GM19372 (cell line): ENCODE data around the gene SLC39A13.

ENCODE experiments used
- ATAC-seq: cut with Tn5 transposase; IDR thresholded peaks from one replicate; pipeline ENCODE4 v1.9.1; 2021; ENCODE audit warnings: mild to moderate bottlenecking, low read depth, moderate library complexity; ENCODE audit not compliant: unreplicated experiment

SLC39A13 gene

GRCh38 chr11:47399860-47400767 lies 8.3 kb upstream of the SLC39A13 start:
- ATAC-seq: peak; percentile 49

- peak; percentile 63 for ATAC-seq
Measured at GRCh38 chr11:47400768-47401279, 7.6 kb upstream of the SLC39A13 start.

DNA sequence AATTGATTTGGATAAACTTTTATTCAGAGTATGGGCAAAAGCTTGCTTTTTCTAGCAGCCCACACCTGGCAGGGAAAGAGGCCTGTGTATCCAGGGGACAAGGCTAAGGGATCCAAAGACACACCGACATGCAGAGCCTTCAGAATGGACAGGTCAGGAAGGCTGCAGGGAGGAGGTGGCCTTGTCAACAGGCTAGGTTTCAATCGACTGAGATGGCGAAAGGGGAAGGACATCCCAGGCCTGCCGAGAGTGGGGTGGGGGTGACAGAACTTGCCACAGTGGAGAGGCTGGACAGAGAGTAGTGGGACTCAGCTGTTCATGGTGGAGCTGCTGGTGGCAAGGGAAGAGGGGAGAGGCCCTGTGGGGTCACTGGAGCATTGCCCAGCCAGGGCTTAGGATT lies 5.3 kb upstream of the SLC39A13 start:
- ATAC-seq: no peak

DNA sequence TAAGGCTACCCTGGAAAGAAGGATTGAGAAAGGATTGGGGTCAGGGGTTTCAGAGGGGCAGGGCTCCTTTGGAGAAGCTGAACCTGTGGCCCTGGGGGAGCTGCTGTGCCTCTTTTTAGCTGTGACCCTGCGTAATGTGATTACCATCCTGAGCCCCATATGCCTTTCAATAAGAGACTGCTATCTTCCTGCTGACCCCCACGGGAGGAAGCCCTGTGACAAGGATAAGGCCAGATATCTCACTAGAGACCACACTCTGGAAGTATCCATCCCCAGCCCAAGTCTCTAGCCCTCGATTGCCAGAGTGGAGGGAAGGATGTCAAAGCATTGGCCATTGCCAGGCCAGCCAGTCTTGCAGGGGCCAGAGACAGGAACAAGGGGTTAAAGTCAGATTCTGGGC lies 4.8 kb upstream of the SLC39A13 start:
- ATAC-seq: no peak

DNA sequence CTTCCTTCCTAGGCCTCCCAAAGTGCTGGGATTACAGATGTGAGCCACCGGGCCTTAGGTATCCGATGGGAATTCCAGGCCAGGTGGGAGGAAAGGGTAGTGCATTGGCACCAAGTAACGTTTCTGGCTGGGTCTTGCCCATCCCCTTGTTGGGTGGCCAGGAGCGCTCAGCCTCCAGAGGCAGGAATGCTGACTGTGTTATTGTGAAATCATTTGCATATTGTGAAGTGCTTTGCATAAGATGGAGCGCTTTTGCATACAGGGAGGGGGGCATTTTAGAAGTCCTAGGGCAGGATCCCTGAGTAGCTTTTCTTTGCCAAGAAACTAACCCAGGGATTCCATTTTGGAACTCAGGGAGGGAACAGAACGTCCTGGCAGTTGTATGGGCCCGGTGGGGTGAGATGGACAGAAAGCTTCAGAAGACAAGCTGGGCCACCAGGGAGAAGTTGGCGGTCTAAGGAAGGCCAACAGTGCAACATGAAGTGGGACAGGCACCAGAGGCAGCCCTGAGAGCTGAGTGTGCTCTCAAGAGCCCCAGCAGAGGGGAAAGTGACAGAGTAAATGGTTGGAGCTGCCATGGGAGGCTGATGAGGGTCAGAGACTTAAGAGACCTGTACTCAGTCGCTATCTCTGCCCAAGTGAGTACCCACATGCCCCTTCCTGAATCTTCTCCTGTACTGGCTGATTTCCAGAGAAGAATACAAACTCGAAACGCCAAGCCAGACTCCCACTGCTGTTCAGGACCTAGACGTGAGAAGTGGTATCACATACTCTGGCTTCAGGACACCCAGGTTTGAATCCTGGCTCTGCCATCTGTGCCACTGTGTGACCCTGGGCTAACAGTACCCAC lies 1.3 kb upstream of the SLC39A13 start:
- no peak for ATAC-seq

DNA sequence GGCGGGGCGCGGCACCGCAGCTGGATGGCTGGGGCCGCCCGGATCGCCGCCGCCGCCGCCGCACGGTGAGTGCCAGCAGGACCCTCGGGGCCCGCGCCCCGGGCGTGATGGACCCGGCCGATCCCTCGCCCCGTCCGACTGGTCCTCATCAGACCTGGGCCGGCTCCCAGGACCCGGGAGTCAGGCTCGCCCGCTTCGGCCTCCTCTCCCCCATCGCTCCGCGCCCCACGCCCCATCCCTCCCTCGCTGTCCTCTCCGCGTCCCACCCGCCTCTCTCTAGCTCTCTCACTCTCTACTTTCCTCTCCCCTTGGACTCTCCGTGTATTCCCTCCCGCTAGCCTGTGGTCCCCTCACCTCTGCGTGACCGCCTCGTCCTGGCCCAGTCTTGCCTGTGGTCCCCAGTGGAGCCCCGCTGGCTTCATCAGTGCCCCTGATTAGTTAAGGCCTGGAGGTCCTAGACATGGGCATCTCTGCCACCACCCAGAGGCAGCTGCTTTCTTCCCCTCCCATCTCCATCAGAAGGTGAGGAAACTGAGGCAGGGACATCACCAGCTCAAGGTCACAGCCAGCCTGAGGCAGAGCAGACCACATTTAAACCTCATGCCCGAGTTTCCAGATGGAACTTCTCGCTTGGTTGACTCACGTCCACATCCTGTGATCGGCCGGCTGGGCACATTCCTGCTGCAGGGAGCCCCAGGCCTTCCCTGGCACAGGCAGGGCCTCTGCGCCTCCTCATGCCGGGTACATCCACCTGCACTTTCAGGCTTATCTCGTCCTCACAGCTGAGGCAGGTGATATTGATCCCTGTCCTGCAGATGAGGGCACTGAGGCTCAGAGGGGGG lies 429 bp downstream of the SLC39A13 start:
- ATAC-seq: no peak

GRCh38 chr11:47409440-47410369 lies 1.3 kb downstream of the SLC39A13 start:
- ATAC-seq: no peak

DNA sequence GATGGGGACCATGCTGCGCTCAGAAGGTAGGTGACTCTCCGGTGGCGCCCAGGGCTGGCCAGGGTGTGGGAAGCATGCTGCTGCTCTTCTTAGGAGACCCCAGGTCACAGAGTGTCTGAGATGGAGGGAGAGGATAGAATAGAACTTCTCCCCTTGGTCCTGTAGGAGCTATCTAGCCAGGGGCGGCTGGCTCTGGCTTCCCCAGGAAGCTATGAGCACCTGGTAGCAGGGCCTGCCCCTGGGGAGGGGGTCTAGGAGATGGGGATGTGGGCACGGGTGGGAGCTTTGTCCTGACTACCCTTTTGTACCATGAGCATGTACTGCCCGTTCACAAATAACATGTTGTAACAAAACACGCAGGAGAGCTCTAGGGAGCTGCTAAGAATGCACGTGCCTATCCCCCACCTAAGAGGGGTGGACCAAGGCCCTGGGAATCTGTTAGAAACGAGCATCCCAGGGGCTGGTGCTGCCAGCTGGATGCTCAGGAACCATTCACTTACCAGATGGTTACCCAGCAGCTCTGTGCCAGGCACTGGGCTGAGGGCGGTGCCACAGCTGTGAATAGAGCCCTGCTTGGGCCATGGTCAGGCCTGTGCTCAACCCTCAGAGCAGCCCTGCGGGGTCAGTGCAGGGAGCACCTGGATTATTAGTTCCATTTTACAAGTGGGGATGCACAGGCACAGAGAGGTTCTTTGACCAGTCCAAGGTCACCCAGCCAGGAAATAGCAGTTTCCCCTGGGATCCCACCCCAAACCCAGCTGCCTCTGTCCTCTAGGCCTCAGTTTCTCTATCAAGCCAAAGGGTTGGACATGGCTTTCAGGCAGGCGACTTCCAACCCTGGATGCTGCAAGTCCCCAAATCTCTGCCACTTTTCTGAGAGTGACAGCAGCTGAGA lies 2.2 kb downstream of the SLC39A13 start:
- ATAC-seq: no peak

DNA sequence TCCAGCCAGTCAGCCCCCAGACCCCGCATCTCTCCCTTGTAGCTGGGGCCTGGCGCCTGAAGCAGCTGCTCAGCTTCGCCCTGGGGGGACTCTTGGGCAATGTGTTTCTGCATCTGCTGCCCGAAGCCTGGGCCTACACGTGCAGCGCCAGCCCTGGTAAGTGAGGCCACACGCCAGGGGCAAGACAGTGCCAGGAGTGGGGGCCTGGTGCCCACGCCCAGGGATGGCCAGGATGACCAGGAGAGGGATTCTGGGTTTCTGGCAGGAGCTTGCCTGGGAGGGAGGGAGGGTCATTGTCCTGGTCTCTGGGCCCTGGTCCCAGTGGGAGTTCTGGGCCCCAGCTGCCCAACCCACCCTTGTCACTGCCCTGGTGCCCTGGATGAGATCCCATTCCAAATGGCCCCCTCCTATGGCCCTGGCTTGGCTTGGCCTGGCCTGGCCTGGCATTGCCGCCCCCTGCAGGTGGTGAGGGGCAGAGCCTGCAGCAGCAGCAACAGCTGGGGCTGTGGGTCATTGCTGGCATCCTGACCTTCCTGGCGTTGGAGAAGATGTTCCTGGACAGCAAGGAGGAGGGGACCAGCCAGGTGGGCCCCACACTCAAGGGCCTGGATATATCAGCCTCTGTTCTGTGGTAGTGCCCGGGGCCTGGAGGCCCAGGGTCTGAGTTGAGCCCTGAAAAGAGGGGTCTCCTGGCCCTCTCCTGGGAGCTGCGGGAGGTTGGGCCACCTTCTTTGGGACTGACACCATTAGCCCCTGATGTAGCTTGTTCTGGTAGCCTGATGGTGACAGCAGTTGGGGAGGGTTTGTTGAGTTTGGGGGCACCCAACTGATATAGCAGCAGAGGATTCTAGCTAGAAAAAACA lies 3.7 kb downstream of the SLC39A13 start:
- ATAC-seq: no peak

DNA sequence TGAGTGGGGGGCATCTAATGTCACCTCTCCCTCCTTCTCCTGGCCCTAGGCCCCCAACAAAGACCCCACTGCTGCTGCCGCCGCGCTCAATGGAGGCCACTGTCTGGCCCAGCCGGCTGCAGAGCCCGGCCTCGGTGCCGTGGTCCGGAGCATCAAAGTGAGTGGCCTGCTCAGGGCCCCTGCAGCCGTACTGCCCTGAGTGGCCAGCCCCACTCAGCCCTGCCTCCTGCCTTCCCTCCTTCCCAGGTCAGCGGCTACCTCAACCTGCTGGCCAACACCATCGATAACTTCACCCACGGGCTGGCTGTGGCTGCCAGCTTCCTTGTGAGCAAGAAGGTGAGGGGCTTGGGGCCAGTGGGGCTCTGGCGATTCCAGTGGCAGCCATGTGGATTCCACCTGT lies 5.0 kb downstream of the SLC39A13 start:
- ATAC-seq: no peak

DNA sequence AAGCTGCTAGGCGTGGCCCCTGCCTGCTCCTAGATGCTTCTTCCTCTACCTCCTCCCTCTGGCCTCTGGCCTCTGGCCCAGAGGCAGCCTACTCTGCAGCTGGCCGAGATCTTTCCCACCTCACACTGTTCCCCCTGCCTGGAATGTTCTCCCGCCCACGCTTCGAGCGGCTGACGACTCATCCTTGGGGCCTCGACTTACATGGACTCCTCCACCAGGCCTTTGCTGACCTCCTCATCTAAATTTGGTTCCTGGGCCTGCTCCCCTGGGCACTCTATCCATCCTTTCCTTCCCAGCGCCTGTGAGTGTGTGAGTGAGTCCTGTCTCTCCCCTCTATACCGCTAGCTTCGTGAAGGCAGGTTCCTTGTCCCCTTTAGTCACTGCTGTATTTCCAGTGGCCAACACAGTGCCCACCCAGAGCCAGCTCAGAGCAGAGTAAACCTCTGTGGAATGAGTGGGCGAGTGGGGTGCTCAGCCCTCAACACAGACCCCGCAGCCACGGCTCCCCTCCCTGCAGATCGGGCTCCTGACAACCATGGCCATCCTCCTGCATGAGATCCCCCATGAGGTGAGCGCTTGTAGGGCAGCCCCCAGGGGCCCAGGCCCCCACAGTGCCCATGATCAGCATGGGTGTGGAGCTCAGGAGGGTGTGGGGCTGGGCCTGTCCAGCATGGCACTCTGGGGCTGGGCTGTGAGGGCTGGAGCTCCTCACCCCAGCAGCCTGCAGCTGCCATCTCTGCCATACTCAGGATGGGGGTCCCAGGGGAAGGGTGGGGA lies 5.7 kb downstream of the SLC39A13 start:
- ATAC-seq: no peak

GRCh38 chr11:47414685-47415070 lies 6.3 kb downstream of the SLC39A13 start:
- ATAC-seq: no peak

- ATAC-seq: no peak
Measured at GRCh38 chr11:47415091-47415854, 6.9 kb downstream of the SLC39A13 start.

- no peak for ATAC-seq
Measured at GRCh38 chr11:47415949-47416472, 7.6 kb downstream of the SLC39A13 start.

GRCh38 chr11:47417712-47418111 lies 9.3 kb downstream of the SLC39A13 start:
- no peak for ATAC-seq
